HG03571 (cell line): ENCODE results near the gene CES2.

Source experiments
- ATAC-seq: cut with Tn5 transposase; IDR thresholded peaks from one replicate; pipeline ENCODE4 v1.9.1; 2021; ENCODE audit not compliant: unreplicated experiment

CES2 gene

DNA sequence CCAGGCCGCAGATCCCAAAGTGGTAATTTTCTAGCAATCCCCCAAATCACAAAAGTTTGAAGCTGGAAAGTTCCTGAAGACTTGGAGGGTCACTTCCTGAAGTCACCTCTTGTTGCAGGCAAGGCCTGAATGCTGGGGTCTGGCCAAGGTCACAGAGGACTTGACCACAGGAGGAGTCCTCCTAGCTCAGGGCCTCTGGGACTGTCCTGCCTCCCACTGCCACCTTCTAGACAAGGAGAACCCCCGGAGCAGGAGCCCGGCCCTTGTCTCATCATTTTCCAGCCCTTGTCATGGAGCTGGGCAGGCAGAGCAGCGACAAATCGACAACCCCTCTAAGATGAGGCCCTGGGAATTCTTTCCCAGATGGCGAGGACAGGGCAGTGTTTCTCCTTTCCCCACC lies 17.0 kb upstream of the CES2 start:
- ATAC-seq: no peak

DNA sequence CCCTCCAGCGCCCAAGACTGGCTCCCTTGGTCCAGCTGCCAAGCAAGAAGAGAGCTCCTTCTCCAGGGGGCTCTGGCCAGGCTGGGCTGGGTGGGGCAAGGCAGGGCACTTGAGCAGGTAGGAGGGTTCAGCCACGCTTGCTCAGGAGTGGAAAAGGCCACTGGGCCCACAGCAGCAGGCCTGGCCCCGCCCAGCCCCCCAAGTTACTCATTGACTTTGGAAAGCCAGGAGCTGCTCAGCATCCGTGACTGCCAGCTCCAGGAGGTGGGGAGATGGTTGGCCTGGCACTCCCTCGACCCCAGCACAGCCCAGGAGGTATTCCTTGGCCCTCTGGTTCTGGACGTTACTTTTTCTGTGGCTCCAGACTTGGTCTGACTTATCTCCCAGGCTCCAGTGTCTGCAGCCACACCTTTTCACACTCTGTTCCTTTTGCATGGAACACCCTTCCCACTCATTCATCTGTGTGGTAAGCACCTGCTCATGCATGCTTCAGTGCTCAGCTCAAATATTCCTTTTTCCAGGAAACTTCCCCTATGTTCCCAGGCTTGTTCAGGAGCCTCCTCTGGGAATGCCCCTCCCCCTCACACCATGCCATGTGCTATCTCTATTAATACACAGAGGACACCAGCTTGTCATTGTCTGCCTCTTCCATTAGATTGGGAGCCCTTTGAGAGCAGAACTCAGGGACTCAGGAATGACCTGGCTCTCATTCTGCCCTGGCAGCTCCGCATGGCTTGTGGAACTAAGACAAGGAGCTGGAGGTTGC lies 16.3 kb upstream of the CES2 start, which contains the start of gene CDH16:
TSS of gene CDH16 (minus strand) at position 83 of the 766 bp plus-strand sequence. CDS start 820 bp downstream, outside the sequence.
- no peak for ATAC-seq

DNA sequence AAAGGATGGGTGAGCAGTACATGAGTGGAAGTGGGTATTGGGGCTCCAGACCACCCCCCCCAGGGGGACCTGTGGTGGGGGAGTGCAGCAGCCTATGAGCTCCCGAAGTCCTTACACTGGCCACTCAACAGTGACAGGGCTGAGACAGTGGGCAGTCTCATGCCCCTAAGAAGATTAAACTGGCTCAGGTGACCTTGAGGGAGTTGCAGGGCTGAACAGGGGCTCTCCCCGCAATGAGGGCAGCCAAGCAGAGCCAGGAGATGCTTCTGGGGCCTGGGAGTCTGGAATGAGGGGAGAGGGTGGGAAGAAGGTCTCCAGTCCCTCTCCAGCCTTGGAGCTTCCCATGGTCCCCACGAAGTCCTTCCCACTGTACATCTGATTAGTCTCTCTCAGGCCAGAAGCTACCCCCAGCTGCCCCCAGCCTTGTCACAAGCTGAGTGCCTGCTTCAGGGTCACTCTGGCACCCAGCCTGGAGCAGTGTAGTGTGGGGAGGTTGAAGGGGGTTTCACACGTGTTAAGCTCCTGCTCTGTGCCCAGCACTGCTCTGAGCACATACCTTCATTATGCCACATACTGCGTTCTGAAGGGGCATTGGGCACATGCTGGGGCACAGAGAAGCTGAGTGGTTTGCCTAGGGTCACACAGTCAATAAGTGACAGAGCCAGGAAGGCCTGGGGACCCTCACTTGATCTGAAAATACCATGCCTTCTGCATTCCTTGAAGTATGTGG lies 15.6 kb upstream of the CES2 start:
- no peak for ATAC-seq

DNA sequence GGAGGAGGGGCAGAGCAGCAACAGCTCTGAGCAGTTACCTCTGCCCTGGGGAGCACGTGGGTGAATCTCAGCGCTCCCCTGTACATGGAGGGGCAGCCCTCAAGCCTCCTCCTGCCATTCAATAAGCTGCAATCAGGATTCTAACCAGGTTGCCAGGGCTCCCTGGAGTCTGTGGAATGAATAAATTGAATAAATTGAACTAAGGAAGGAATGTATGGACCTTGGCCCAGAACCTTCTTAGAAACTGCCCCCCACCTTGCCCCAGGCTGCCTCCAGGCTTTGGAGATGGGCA lies 15.1 kb upstream of the CES2 start:
- ATAC-seq: no peak

DNA sequence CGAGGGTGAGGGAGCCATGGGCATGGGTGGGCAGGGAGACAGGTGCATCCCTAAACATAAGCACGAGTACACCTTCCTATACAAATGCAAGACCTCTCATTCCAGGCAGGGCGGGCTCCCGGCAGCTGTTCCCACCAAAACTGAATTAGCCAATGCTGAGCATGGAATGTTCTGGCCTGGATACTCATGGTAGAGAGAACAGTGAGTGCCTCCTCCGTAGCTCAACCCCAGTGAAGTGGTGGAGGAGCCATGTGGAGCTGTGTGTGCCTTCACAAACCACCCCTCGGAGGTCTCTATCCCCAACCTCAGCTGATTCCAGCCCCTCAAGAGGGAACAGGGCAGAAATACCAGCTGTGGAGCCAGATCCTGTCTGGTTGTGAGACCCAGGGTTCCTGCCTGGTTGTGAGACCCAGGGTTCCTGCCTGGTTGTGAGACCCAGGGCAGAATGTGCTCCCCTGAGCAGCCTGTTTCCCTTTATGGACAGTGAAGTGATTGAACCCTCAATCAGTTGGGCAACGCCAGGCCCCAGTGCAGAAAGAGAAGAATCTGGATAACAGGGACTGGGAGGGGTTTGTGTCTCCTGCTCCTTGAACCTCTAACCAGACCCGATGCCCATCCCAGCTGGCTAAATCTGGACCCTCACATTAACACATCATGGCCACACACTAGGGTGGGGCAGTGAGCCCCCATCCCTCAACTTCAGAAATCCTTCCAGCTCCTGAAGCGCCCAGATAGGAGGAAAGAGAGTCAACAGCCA lies 14.2 kb upstream of the CES2 start:
- ATAC-seq: no peak

DNA sequence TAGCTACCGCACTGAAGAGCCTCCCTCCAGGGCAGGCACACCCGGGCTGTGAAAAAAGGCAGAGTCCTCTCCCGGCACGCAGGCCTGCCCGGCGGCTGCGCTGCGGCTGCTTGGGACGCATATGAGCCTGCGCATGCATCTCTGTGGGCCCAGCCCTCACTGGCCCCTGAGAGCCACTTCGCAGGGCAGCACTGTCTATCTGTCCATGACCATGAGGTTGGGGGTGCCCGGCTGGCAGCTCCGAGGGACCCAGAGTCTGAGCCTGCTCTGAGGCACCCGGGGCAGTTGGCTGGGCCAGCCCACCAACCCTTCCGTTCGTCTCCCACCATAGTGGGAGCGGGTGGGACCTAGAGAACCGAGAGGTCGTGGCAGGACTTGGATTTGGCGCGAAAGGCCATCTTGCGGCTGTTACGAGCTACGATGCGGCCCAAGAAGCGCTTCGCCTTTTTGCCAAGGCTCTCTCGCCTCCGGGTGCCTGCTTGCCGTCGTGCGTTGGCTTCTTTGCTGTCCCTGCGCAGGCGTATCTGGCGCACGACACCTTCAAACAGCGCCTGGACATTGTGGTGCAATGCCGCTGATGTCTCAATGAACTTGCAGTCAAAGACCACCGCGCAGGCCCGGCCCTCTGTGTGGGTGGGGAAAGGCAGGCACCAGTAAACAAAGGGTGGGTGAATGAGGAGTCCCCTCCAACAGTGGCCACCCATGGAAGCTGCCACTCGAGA lies 13.4 kb upstream of the CES2 start:
- ATAC-seq: no peak

DNA sequence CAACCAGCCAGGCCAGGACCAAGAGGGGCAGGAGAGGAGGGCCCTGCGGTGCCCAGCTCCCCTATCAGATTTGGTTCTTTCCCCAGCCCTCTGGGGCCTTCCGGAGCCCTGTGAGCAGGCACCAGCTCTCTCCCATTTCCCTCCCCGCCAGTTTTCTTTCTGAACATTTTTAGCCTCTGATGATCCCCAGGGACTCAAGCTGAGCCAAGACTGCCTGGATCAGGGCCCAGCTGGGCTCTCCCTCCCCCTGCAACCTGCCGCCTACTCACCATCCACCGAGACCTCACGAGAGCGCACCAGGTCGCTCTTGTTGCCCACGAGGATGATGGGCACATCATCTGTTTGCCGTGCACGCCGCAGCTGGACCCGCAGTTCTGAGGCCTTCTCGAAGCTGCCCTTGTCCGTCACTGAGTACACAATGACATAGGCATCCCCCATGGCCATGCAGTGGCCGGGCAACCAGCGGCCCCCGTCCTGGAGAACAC lies 12.0 kb upstream of the CES2 start:
- ATAC-seq: no peak

DNA sequence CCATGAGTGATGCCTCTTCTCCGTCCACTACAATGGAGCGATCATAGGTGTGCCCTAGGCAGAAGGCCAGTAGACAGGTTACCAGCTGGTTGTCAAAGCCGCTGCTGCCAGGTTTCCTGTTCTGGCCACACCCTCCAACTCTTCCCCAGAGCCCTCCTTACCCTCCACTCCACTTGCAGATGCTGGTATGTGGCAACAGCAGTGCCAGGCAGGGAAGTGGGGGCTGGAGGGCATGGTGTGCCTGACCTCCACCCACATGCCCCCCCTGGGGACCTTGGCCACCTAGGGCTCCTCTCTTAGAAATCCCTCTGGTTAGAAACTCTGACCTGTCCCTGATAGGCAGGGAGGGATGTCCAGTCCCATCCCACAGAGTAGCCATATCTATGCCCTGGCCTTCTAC lies 11.4 kb upstream of the CES2 start:
- ATAC-seq: no peak

DNA sequence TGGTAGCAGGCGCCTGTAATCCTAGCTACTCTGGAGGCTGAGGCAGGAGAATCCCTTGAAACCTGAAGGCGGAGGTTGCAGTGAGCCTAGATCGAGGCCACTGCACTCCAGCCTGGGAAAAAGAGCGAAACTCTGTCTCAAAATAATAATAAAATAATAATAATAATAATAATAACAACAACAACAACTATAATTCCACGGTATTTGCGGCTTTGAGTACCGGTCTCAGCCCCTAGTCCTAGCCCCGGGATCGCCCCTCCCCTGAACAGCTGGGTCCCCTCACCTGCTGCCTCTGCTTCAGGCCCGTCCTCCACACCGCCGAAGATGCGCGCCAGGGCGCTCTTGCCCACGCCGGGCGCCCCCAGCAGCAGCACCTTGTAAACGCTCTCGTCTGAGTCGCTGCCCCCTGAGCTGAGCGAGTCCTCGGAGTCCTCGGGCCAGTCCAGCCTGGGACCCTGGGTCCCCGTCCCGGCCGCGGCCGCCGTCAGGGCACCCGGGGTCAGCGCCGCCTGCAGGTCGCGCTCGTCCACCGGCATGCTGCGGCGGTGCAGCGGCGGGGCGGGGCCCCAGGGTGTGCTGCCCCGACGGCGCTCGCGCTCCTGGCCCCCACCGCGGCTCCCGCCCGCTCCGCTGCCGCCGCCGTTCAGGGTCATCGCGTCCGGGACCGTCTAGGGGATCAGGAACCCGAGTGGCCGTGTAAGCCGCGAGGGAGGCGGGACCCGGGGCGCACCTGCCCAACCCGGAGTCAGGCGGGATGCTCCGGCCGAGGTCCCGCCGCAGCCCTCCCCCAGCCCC lies 10.6 kb upstream of the CES2 start:
- no peak for ATAC-seq

DNA sequence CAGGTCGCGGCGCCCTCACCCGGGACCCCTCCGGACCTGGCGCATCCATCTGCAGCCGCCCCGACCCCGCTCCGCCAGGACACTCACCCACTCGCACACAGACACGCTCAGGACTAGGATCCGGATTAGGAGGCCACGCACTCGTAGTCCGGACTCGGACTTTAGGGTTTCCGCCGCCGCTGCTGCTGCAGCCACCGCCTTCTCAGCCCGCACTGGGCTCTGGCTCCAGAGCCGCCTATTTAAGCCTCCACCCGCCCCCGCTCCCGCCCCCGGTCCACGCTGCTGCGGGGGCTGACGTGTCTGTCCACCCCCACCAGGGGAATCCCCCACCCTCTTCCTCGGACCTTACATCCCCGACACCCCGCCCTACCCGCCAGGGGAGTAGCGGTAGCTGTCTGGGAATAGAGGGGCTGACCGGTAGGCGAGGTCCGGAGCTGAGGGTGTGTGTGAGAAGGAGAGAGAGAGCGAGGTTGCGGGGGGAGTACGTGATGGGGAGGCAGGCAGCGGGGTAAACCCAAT lies 9.9 kb upstream of the CES2 start, which contains the start of gene RRAD:
TSS of gene RRAD (minus strand) at position 214 of the 519 bp plus-strand sequence. CDS start 356 bp downstream, outside the sequence.
- no peak for ATAC-seq

DNA sequence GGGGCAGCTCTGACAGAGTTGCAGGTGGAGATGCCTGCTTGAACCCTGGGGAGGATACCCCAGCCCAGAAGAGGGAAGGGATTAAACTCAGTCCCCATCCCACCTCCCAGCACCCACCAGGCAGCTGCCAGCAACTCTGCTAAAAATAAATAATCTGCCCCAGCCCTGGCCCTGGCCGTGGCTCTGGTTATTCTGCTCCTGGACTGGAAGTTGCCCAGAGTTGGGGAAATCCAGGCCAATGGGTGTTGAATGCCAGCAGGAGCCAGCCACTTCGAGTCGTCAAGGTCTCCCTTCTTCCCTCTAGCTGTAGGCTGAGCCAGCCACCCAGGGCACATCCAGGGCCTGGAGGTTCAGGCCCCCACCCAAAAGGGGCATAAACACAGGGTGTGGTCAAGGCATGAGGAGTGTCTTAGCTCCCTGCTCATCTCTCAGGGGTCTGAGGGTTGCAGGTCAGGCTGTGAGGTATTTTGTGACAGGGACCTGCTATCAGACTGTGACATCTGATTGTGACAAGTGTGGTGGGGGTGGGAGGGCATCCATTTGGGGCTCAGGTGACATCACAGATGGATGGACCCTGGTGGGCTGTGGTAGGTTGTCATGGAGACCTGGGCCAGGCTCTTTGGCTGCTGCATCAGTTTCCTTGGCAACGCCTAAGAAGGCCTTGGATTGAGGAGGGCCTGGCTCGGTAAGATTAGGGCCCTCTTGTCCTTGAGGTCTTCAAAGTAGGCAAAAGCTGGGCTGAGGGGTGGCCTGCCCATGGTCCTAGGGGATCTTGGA lies 9.0 kb upstream of the CES2 start:
- no peak for ATAC-seq

DNA sequence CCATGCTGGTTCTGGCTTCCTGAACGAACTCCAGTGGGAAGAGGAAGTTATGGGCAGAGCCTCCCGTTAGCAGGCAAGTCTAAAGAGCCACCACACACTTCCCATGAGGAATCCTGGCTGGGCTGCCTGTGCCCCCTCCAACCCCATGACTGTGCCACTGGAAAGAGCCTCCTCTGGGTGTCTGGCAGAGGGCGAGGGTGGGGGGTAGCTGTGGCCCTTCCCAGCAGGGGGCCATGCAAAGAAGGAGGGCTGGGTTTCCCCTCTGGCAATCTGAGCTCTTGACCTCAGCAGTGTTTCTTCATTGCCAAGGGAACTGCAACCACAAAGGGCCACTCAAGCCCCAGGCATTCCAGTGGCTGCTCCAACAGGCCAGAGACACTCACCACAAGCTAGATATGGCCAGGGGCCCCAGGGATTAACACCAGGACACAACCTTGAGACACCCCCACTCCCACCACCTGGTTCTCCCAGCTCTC lies 8.3 kb upstream of the CES2 start:
- no peak for ATAC-seq

DNA sequence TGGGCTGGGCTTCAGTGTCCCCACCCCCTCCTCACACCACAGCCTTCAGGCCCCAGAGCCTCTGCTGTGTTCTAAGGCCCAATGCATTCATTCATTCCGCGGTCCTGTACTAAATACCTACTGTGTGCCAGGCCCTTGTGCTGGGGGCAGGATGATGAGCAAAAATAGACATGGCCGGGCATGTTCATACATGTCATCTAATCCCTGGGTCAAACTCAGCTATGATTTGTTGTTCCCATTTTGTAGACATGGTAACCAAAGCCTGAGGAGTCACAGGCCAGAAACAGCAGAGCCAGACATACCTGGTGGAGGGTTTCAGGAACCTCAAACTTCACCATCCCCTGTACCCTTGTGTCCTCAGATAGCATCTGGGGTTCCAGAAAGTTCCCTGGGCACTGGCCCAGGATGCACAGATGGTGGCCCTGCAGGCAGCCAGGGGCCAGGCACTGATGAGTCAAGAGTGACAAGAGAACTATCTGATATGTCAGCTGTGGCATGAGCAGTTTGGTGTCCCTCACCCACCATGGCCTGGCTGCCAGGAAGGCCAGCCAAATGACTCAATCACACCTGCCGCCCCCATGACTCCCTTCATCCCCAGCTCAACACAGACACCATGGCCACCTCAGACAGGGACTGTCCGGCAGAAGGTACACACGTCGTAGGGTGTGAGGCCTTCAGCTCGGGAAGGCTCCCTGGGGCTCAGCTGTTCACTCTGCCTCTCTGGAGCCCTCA lies 7.2 kb upstream of the CES2 start:
- no peak for ATAC-seq

DNA sequence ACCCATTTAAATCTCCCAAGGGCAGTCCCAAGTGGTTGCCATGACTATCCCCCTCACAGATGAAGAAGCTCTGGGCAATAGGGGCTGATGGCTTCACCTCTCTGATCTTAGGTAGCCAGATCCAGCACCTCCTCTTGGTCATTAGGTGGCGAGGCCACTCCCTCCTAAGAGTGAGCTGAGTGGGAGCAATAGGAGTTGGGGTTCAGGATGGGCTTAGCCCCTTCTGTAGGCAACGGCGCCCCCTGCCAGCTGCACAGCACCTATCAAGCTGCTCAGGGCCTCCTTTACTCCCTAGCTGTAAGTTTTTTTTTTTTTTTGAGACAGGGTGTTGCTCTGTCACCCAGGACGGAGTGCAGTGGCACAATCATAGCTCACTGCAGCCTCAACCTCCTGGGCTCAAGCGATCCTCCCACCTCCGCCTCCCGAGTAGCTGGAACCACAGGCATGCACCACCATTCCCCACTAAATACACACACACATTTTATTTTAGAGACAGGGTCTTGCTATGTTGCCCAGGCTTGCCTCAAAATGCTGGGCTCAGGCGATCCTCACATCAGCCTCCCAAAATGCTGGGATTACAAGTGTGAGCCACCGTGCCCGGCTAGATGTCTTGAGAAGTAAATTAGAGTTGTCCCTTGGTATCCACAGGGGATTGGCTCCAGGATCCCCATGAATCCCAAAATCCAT lies 6.5 kb upstream of the CES2 start:
- ATAC-seq: no peak

DNA sequence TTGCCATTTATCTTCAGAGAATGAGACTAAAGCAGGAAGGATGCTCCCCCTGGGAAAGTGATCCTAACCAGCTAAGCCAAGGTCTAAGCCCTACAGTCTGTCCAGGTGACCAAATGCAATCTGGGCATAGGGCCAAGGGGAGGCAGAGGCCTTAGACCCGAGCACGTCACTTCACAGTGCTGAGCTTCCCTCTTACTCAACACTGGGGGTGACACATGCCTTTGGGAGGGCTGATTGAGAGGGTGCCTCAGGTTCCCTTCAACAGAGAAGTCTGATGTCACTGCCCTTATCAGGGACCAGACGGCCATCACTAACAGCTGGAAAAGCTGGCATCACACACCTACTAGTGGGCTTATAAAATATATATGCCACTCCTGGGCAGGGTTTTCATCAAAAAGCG lies 5.1 kb upstream of the CES2 start:
- no peak for ATAC-seq

DNA sequence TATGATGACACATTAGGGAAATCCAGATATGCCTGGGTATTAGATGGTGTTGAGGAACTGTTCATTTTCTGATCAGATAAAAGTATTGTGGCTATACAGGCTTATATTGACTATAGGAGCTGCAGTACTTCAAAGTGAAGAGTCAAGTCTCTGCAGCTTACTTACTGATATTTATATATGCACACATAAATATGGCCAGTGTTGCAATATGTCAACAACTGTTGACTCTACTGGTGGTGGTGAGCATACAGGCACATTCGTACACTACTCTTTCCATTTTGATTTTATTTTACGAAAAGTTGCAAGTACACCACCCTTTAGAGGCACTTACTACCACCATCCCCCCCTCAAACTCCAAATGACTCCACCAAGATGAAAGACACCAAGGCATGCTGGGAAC lies 3.7 kb upstream of the CES2 start:
- no peak for ATAC-seq

DNA sequence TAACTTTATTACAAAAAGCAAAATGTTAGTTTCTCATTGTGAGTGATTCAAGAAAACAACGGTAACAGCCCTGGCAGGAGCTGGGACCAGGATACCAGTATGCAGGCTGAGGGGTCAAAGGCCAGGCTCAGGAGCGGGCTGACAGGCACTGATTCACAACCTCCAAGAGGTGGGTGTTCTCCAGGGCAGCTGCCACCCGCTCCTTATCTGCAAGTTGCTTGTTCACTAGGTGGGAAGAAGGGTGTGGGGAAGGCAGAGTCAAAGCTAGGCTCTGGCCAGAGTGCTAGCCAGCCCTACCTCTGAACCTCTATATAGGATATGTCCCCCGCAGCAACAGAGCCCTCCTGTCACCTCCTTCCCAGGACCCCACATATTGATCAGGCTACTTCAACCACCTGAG lies 3.2 kb upstream of the CES2 start:
- ATAC-seq: no peak

DNA sequence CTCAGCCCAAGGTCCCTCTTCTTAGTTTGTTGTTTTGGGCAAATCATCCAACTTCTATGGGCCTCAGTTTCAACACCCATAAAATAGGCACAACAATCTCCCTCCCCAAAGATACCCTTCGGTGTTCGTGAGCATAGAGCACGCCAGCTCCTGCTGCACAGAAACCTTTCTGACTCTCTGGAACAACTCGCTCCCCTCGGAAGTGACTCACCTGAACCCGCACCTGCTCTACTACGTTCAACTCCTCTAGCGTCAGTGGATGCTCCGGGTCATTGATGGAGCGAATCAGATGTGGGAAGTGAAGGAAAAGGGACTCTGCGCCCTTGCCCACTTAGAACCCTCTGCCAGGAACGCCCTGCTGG lies 1.6 kb upstream of the CES2 start:
- no peak for ATAC-seq
